ENCODE measurements around the gene OR2G3.

DNA sequence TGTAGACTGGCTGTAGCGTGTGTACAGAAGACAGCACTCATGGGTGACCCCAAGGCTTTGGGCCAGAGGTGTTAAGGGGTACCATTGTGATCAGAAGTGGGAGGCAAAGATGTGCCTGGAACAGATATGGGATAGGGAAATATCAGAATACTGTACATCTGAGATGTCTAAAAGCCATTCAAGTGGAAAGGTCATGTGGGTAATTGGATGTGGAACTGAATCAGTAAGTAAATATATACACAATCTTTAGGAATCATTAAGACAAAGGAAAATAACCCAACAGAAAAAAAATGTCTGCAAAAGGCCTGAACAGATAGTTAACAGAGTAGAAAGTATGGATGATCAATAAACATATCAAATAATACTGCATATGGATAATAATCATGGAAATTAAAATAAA lies 47.7 kb downstream of the OR2G3 start:
- TF ChIP-seq, protein P1, sequence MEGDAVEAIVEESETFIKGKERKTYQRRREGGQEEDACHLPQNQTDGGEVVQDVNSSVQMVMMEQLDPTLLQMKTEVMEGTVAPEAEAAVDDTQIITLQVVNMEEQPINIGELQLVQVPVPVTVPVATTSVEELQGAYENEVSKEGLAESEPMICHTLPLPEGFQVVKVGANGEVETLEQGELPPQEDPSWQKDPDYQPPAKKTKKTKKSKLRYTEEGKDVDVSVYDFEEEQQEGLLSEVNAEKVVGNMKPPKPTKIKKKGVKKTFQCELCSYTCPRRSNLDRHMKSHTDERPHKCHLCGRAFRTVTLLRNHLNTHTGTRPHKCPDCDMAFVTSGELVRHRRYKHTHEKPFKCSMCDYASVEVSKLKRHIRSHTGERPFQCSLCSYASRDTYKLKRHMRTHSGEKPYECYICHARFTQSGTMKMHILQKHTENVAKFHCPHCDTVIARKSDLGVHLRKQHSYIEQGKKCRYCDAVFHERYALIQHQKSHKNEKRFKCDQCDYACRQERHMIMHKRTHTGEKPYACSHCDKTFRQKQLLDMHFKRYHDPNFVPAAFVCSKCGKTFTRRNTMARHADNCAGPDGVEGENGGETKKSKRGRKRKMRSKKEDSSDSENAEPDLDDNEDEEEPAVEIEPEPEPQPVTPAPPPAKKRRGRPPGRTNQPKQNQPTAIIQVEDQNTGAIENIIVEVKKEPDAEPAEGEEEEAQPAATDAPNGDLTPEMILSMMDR (IDR thresholded peaks at IDR 0.05; ENCODE audit: insufficient read depth, low read depth, low read length) = no peak
- TF ChIP-seq EZH2 (IDR thresholded peaks at IDR 0.05; ENCODE audit: insufficient read depth, low read length) = no peak
